HG03432 (cell line): ENCODE data around the gene CPS1.

ENCODE experiments used
- ATAC-seq: cut with Tn5 transposase; IDR thresholded peaks from one replicate; pipeline ENCODE4 v1.9.1; 2021; ENCODE audit warnings: mild to moderate bottlenecking, moderate library complexity; ENCODE audit not compliant: unreplicated experiment

CPS1 gene

GRCh38 chr2:210546424-210547208, 9.8 kb upstream of the CPS1 start:
- ATAC-seq: no peak

- no peak for ATAC-seq
Measured at GRCh38 chr2:210548031-210548430, 8.4 kb upstream of the CPS1 start.

- no peak for ATAC-seq
Measured at GRCh38 chr2:210548878-210549384, 7.5 kb upstream of the CPS1 start.

GRCh38 chr2:210551001-210551400, 5.4 kb upstream of the CPS1 start:
- ATAC-seq: no peak

GRCh38 chr2:210553373-210553772, 3.0 kb upstream of the CPS1 start:
- ATAC-seq: no peak

- ATAC-seq: no peak
Measured at GRCh38 chr2:210555555-210555954, 844 bp upstream of the CPS1 start.

- ATAC-seq: no peak
Measured at GRCh38 chr2:210557721-210558120, 1.3 kb downstream of the CPS1 start.

GRCh38 chr2:210558708-210559107, 2.3 kb downstream of the CPS1 start:
- no peak for ATAC-seq

- no peak for ATAC-seq
Measured at GRCh38 chr2:210559182-210559581, 2.8 kb downstream of the CPS1 start.

- no peak for ATAC-seq
Measured at GRCh38 chr2:210561475-210561874, 5.1 kb downstream of the CPS1 start.

GRCh38 chr2:210562091-210562490, 5.7 kb downstream of the CPS1 start:
- no peak for ATAC-seq

GRCh38 chr2:210562502-210563080, 6.2 kb downstream of the CPS1 start:
- no peak for ATAC-seq

- no peak for ATAC-seq
Measured at GRCh38 chr2:210567279-210567678, 10.9 kb downstream of the CPS1 start.

GRCh38 chr2:210568108-210568507, 11.7 kb downstream of the CPS1 start:
- ATAC-seq: no peak

GRCh38 chr2:210577263-210578071, 21.1 kb downstream of the CPS1 start:
- ATAC-seq: peak; percentile 94

- ATAC-seq: no peak
Measured at GRCh38 chr2:210584834-210585233, 28.4 kb downstream of the CPS1 start.

GRCh38 chr2:210586381-210586780, 30.0 kb downstream of the CPS1 start:
- ATAC-seq: no peak

GRCh38 chr2:210591663-210592062, 35.3 kb downstream of the CPS1 start:
- ATAC-seq: no peak

- ATAC-seq: no peak
Measured at GRCh38 chr2:210592726-210593125, 36.3 kb downstream of the CPS1 start.

- no peak for ATAC-seq
Measured at GRCh38 chr2:210593166-210593565, 36.8 kb downstream of the CPS1 start.

GRCh38 chr2:210598219-210598618, 41.8 kb downstream of the CPS1 start:
- no peak for ATAC-seq

- no peak for ATAC-seq
Measured at GRCh38 chr2:210599476-210599875, 43.1 kb downstream of the CPS1 start.
